HUES64 (cell line): ENCODE measurements around the gene TRPT1.
A peak's percentile ranks its signal among the peaks of the same experiment; 100 is the strongest.

Experiments
- H3K27ac ChIP-seq: 2 replicates; pipeline ENCODE4 v1.7.0; 2013; ENCODE audit warnings: low read depth, low read length, inconsistent platforms
- H3K27me3 ChIP-seq: 2 replicates; pipeline ENCODE4 v1.6.1; 2013; ENCODE audit warnings: mild to moderate bottlenecking, low read length; ENCODE audit not compliant: insufficient read depth
- H3K36me3 ChIP-seq: 2 replicates; pipeline ENCODE4 v1.6.1; 2013; ENCODE audit warnings: mild to moderate bottlenecking, low read length; ENCODE audit not compliant: insufficient read depth
- H3K4me1 ChIP-seq: 2 replicates; pipeline ENCODE4 v1.6.1; 2013; ENCODE audit warnings: mild to moderate bottlenecking, low read length, moderate library complexity; ENCODE audit not compliant: insufficient read depth
- H3K4me3 ChIP-seq: 2 replicates; pipeline ENCODE4 v1.5.1; 2013; ENCODE audit warnings: mild to moderate bottlenecking, low read length, moderate library complexity
- H3K9ac ChIP-seq: 2 replicates; pipeline ENCODE4 v1.6.1; 2013; ENCODE audit warnings: mild to moderate bottlenecking, low read depth, low read length
- H3K9me3 ChIP-seq: 2 replicates; pipeline ENCODE4 v1.6.1; 2013; ENCODE audit warnings: low read depth, low read length; ENCODE audit not compliant: insufficient read depth
- WGBS: fragments of 150-250, 120-280 bp; methylation state at CpG from one replicate; pipeline ENCODE4 v1.1.7; 2013; ENCODE audit warnings: missing lambda C conversion rate; 5-methylcytosine and 5-hydroxymethylcytosine counted together

The TRPT1 gene

DNA sequence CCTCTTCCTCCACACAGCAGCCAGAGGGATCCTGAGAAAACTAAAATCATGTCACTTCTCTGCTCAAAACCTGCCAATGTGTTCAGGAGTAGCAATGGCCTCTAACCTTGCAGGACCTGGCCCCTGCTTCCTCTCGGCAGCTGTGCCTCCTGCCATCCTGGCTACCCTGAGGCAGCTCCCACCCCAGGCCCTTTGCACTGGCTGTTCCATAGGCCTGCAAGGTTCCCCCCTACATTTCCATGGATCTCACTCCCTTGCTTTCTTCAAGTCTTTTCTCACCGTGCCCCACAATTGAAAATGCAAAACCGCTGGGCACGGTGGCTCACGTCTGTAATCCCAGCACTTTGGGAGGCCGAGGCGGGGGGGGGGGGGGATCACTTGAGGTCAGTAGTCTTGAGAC is 42.1 kb downstream of the TRPT1 start:
- no peaks in the 10 kb centered on the region for H3K9me3 ChIP-seq
- H3K27ac ChIP-seq, result no peak overlapping the region
- H3K4me3 ChIP-seq, result 0 out of 2 replicates have a peak overlapping the region, but pooled peaks have one; percentile 81
- 85% methylated on average over 7 of the region's 7 CpGs for WGBS
- H3K27me3 ChIP-seq, result no peaks in the 10 kb centered on the region
- H3K36me3 ChIP-seq, result peaks cover 17% of the 10 kb centered on the region
- no peak overlapping the region for H3K9ac ChIP-seq
- H3K4me1 ChIP-seq, result peaks cover 10% of the 10 kb centered on the region

- H3K27ac ChIP-seq, result peak overlapping the region; percentile 4; the same call in 1 of the 2 replicates
- no peaks in the 10 kb centered on the region for H3K27me3 ChIP-seq
- H3K4me3 ChIP-seq, result 0 out of 2 replicates have a peak overlapping the region, but pooled peaks have one; percentile 5
- H3K9me3 ChIP-seq, result no peaks in the 10 kb centered on the region
- 53% methylated on average over 17 of the region's 17 CpGs for WGBS
- peaks cover 9% of the 10 kb centered on the region; the same call in 1 of the 2 replicates for H3K36me3 ChIP-seq
- peaks cover 10% of the 10 kb centered on the region for H3K4me1 ChIP-seq
- 0 out of 2 replicates have a peak overlapping the region, but pooled peaks have one; percentile 11 for H3K9ac ChIP-seq
Observed at GRCh38 chr11:64181506-64182411, 44.2 kb downstream of the TRPT1 start.

DNA sequence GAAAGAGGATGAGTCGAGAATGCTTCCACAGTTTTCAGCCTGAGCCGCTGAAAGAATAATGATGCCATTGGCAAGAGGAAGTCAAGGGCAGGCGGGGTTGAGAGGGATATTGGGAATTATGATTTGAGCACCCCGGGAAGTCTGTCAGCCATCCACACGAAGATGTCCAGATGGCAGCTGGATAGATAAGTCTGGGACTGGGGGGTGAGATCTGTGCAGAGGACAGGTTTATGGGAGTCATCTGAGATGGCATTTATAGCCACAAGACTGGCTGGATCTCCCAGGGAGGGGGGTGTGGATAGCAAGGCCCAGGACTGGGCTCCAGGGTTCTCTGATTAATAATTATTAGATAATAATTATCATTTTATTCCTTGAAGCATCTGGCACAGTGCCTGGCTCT is 45.1 kb downstream of the TRPT1 start:
- no peak overlapping the region for H3K9ac ChIP-seq
- H3K9me3 ChIP-seq, result no peaks in the 10 kb centered on the region
- no peak overlapping the region for H3K27ac ChIP-seq
- no peaks in the 10 kb centered on the region for H3K27me3 ChIP-seq
- WGBS, result 94% methylated on average over 5 of the region's 5 CpGs
- no peak overlapping the region for H3K4me3 ChIP-seq
- peaks cover 10% of the 10 kb centered on the region for H3K4me1 ChIP-seq
- H3K36me3 ChIP-seq, result peaks cover 9% of the 10 kb centered on the region; the same call in 1 of the 2 replicates

DNA sequence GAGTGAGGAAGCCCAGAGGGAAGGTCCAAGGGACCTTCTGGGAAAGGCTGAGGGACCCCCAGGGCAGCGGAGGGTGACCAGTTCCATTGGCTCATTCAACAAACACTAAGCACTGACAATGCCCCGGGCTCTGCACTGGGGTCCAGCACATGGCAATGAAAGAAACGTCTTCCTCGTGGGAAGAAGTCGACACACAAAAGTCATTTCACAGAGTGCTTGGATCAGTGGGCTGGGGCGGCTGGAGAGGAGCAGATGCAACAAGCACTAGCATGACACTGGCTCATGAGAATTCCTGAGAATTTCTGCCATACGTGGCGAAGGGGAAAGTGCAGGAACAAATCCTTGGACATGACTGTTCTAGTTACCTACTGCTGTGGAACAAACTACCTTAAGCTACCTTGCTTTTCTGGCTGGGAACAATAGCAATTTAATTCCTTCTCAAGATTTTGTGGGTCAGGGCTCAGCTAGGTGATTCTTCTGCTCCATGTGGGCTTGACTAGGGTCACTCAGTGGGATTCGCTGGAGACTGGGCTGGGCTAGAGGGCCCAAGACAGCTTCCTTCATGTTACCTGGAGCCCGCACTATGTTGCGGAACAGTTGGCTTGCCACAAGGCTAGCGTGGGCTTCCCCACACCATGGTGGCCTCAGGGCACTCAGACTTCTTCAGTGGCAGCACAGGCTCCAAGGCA is 46.9 kb downstream of the TRPT1 start:
- no peaks in the 10 kb centered on the region for H3K27me3 ChIP-seq
- H3K4me3 ChIP-seq, result no peak overlapping the region
- 92% methylated on average over 12 of the region's 12 CpGs for WGBS
- H3K9me3 ChIP-seq, result 0 out of 2 replicates have a peak, but pooled peaks cover 2% of the 10 kb centered on the region
- H3K27ac ChIP-seq, result no peak overlapping the region
- H3K4me1 ChIP-seq, result peaks cover 10% of the 10 kb centered on the region
- H3K36me3 ChIP-seq, result peaks cover 9% of the 10 kb centered on the region; the same call in 1 of the 2 replicates
- H3K9ac ChIP-seq, result no peak overlapping the region

DNA sequence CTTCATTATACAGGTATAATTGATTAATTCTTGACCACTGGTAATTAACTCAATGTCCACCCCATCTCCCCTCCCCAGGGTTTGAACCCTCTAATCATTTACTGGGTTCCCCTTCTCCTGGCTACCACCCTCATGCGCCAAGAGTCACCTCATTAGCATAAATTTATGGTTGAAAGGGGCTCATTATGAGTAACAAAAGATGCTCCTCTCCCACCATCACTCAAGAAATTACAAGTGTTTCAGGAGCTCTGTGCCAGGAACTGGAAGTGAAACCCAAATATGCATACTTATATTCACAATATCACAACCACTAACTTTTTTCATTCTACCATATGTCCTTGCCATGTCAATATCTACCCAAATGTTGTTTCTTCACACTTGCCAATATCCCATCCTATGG is 47.8 kb downstream of the TRPT1 start:
- no peak overlapping the region for H3K4me3 ChIP-seq
- no peak overlapping the region for H3K9ac ChIP-seq
- WGBS, result 80% methylated on average over 1 of the region's 1 CpG
- peaks cover 10% of the 10 kb centered on the region for H3K4me1 ChIP-seq
- H3K27ac ChIP-seq, result no peak overlapping the region
- peaks cover 9% of the 10 kb centered on the region; the same call in 1 of the 2 replicates for H3K36me3 ChIP-seq
- no peaks in the 10 kb centered on the region for H3K27me3 ChIP-seq
- H3K9me3 ChIP-seq, result peaks cover 7% of the 10 kb centered on the region; the same call in 1 of the 2 replicates

GRCh38 chr11:64176751-64177150 is 49.2 kb downstream of the TRPT1 start:
- WGBS, result 88% methylated on average over 6 of the region's 8 CpGs
- H3K9me3 ChIP-seq, result peaks cover 7% of the 10 kb centered on the region; the same call in 1 of the 2 replicates

More at GRCh38 chr11:64176751-64177150, 49.2 kb downstream of the TRPT1 start:
- Histone ChIP-seq H3K27ac (no peak overlapping the region), H3K36me3 (peaks cover 9% of the 10 kb centered on the region; the same call in 1 of the 2 replicates), H3K4me1 (peaks cover 6% of the 10 kb centered on the region), H3K9ac (no peak overlapping the region), H3K4me3 (no peak overlapping the region), H3K27me3 (no peaks in the 10 kb centered on the region)
